Neural progenitor cell (in vitro differentiated cells): ENCODE results near the gene GLB1L2.

Source experiments
- EZH2 ChIP-seq: fragments of 200-600 bp; sonication (generic); IDR thresholded peaks from 2 replicates; pipeline ENCODE4 v1.6.1; 2017; ENCODE audit warnings: antibody characterized with exemption, mild to moderate bottlenecking, moderate library complexity
- EZH2phosphoT487 ChIP-seq: fragments of 200-600 bp; sonication (generic); IDR thresholded peaks from 2 replicates; pipeline ENCODE4 v1.6.1; 2017; ENCODE audit warnings: antibody characterized with exemption
- TF ChIP-seq, protein P1 (sequence below): fragments of 200-600 bp; sonication (generic); IDR thresholded peaks from 2 replicates; pipeline ENCODE4 v1.5.1; 2017; ENCODE audit warnings: antibody characterized with exemption, mild to moderate bottlenecking

DNA sequence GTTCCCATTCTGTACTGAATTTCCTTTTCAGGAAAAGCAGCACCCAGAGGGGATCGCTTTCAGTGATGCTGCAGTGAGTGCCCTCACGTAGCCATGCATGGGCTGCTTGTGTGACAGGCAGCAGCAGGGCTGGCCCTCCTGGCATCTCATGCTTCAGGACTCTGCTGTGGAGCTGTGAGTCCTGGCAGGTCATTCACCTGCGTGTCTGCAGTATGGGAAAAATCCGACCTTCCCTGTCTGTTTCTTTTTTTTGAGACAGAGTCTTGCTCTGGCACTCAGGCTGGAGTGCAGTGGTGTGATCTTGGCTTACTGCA, 13.4 kb downstream of the GLB1L2 start:
- TF ChIP-seq, protein P1, sequence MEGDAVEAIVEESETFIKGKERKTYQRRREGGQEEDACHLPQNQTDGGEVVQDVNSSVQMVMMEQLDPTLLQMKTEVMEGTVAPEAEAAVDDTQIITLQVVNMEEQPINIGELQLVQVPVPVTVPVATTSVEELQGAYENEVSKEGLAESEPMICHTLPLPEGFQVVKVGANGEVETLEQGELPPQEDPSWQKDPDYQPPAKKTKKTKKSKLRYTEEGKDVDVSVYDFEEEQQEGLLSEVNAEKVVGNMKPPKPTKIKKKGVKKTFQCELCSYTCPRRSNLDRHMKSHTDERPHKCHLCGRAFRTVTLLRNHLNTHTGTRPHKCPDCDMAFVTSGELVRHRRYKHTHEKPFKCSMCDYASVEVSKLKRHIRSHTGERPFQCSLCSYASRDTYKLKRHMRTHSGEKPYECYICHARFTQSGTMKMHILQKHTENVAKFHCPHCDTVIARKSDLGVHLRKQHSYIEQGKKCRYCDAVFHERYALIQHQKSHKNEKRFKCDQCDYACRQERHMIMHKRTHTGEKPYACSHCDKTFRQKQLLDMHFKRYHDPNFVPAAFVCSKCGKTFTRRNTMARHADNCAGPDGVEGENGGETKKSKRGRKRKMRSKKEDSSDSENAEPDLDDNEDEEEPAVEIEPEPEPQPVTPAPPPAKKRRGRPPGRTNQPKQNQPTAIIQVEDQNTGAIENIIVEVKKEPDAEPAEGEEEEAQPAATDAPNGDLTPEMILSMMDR, result no peak
- TF ChIP-seq EZH2, result no peak
- TF ChIP-seq EZH2phosphoT487, result no peak
